Astrocyte (in vitro differentiated cells and primary cell): Measurements from ENCODE around the gene RNF207. TPM values are rescaled to one million over a fixed set of nuclear protein-coding genes. Genes with fewer than 3 reads are reported as not detected.

ENCODE experiments used
- DNase-seq: peaks from one replicate; pipeline ENCODE4 v3.0.0-alpha.2; 2010; ENCODE audit warnings: low read depth
- FAIRE-seq: peaks from 2 replicates; lab custom pipeline; 2011; peaks lifted over from hg19 to GRCh38; lab: Jason Lieb, UNC
- H2AFZ ChIP-seq: 2 replicates; pipeline ENCODE4 v1.6.0; 2012; ENCODE audit warnings: low read depth, low read length, inconsistent platforms
- H3K27ac ChIP-seq: 2 replicates; pipeline ENCODE4 v1.5.1; 2011; ENCODE audit warnings: low read depth, low read length, inconsistent platforms
- H3K27me3 ChIP-seq: 2 replicates; pipeline ENCODE4 v1.6.0; 2011; ENCODE audit warnings: low read length, inconsistent platforms; ENCODE audit not compliant: insufficient read depth
- H3K36me3 ChIP-seq: 2 replicates; pipeline ENCODE4 v1.5.1; 2011; ENCODE audit warnings: low read length, inconsistent platforms; ENCODE audit not compliant: insufficient read depth
- H3K4me1 ChIP-seq: 2 replicates; pipeline ENCODE4 v1.5.1; 2011; ENCODE audit warnings: low read length, inconsistent platforms; ENCODE audit not compliant: insufficient read depth
- H3K4me2 ChIP-seq: 2 replicates; pipeline ENCODE4 v1.6.0; 2012; ENCODE audit warnings: low read length, inconsistent platforms
- H3K4me3 ChIP-seq: 2 replicates; pipeline ENCODE4 v1.5.1; 2011; ENCODE audit warnings: low read depth, mild to moderate bottlenecking, low read length, inconsistent platforms; ENCODE audit not compliant: insufficient read depth
- H3K79me2 ChIP-seq: 2 replicates; pipeline ENCODE4 v1.6.0; 2012; ENCODE audit warnings: mild to moderate bottlenecking, low read length, inconsistent platforms; ENCODE audit not compliant: insufficient read depth
- H3K9ac ChIP-seq: 2 replicates; pipeline ENCODE4 v1.6.0; 2012; ENCODE audit warnings: mild to moderate bottlenecking, low read length, inconsistent platforms
- H3K9me3 ChIP-seq: 2 replicates; pipeline ENCODE4 v1.5.1; 2012; ENCODE audit warnings: low read depth, mild to moderate bottlenecking, low read length, inconsistent platforms; ENCODE audit not compliant: insufficient read depth
- H4K20me1 ChIP-seq: 2 replicates; pipeline ENCODE4 v1.6.0; 2012; ENCODE audit warnings: low read length, inconsistent platforms; ENCODE audit not compliant: insufficient read depth
- H3K27ac Mint-ChIP-seq: one replicate; pipeline ENCODE4 v1.8.0; 2021; ENCODE audit warnings: mild to moderate bottlenecking, mixed read lengths; ENCODE audit not compliant: unreplicated experiment
- H3K27me3 Mint-ChIP-seq: one replicate; pipeline ENCODE4 v1.8.0; 2021; ENCODE audit warnings: low read depth, mixed read lengths; ENCODE audit not compliant: unreplicated experiment
- H3K36me3 Mint-ChIP-seq: one replicate; pipeline ENCODE4 v1.8.0; 2021; ENCODE audit warnings: low read depth, mixed read lengths; ENCODE audit not compliant: unreplicated experiment
- H3K4me1 Mint-ChIP-seq: one replicate; pipeline ENCODE4 v1.8.0; 2021; ENCODE audit warnings: low read depth, mixed read lengths; ENCODE audit not compliant: unreplicated experiment
- H3K4me3 Mint-ChIP-seq: one replicate; pipeline ENCODE4 v1.8.0; 2021; ENCODE audit warnings: mild to moderate bottlenecking, moderate library complexity, mixed read lengths; ENCODE audit not compliant: unreplicated experiment
- H3K9me3 Mint-ChIP-seq: one replicate; pipeline ENCODE4 v1.8.0; 2021; ENCODE audit warnings: mild to moderate bottlenecking, mixed read lengths; ENCODE audit not compliant: unreplicated experiment
- CTCF ChIP-seq: IDR thresholded peaks from 2 replicates; pipeline ENCODE4 v1.5.1; 2011; ENCODE audit warnings: low read depth, mild to moderate bottlenecking, inconsistent platforms, low read length, moderate library complexity; ENCODE audit not compliant: insufficient read depth
- EZH2 ChIP-seq: IDR thresholded peaks from 2 replicates; pipeline ENCODE4 v1.6.1; 2012; ENCODE audit warnings: mild to moderate bottlenecking, low read length, inconsistent platforms; ENCODE audit not compliant: insufficient read depth
- total RNA-seq: library from RNA; stranded (reverse); gene quantifications from 2 replicates; pipeline ENCODE4 v1.2.1, GENCODE V29; 2021

Gene RNF207
- total RNA-seq, 1 donor from 2014 or later, result 4.7 TPM

GRCh38 chr1:6176779-6177178, 29.1 kb upstream of the RNF207 start:
- no peaks in the 10 kb centered on the region for H3K9me3 Mint-ChIP-seq
- FAIRE-seq (no peak), DNase-seq (no peak)

GRCh38 chr1:6177681-6178380, 28.1 kb upstream of the RNF207 start:
- H3K4me3 Mint-ChIP-seq, result peak overlapping the region; percentile 55
- Histone ChIP-seq H3K4me1 (no peaks in the 10 kb centered on the region), H3K4me3 (no peak overlapping the region), H3K9ac (no peak overlapping the region), H4K20me1 (peaks cover 28% of the 10 kb centered on the region), H3K79me2 (peaks cover under 1% of the 10 kb centered on the region), H3K27ac (no peak overlapping the region), H3K27me3 (peaks cover 41% of the 10 kb centered on the region), H3K36me3 (no peaks in the 10 kb centered on the region), H3K4me2 (no peak overlapping the region), H2AFZ (no peak overlapping the region), H3K9me3 (peaks cover 6% of the 10 kb centered on the region)
- TF ChIP-seq CTCF, result no peak
- no peaks in the 10 kb centered on the region for H3K9me3 Mint-ChIP-seq
- DNase-seq (no peak), FAIRE-seq (no peak)
- H3K27ac Mint-ChIP-seq, result no peak overlapping the region
- no peaks in the 10 kb centered on the region for H3K36me3 Mint-ChIP-seq
- no peaks in the 10 kb centered on the region for H3K4me1 Mint-ChIP-seq
- peaks cover 18% of the 10 kb centered on the region for H3K27me3 Mint-ChIP-seq

More at GRCh38 chr1:6176779-6177178, 29.1 kb upstream of the RNF207 start:
- peaks cover 26% of the 10 kb centered on the region for H4K20me1 ChIP-seq
- no peaks in the 10 kb centered on the region for H3K4me1 Mint-ChIP-seq
- H3K4me3 ChIP-seq, result no peak overlapping the region
- H3K4me3 Mint-ChIP-seq, result no peak overlapping the region
- no peak overlapping the region for H3K4me2 ChIP-seq
- TF ChIP-seq EZH2 (no peak), CTCF (no peak)
- H3K27me3 ChIP-seq, result peaks cover 41% of the 10 kb centered on the region
- no peaks in the 10 kb centered on the region for H3K4me1 ChIP-seq
- peaks cover 22% of the 10 kb centered on the region for H3K27me3 Mint-ChIP-seq
- H3K9ac ChIP-seq, result no peak overlapping the region
- H3K27ac Mint-ChIP-seq, result no peak overlapping the region
- peaks cover 6% of the 10 kb centered on the region for H3K9me3 ChIP-seq
- H3K79me2 ChIP-seq, result no peaks in the 10 kb centered on the region
- no peak overlapping the region for H3K27ac ChIP-seq
- no peak overlapping the region for H2AFZ ChIP-seq
- no peaks in the 10 kb centered on the region for H3K36me3 Mint-ChIP-seq
- no peaks in the 10 kb centered on the region for H3K36me3 ChIP-seq
